HG03045 (cell line): ENCODE data around the gene IL2RA.
A peak's percentile ranks its signal among the peaks of the same experiment; 100 is the strongest.
"Not testable (repeated sequence)": the region's sequence is repeated elsewhere in the genome, so short reads cannot be mapped to it uniquely, and the experiment has no call there.

Source experiments
- ATAC-seq: cut with Tn5 transposase; IDR thresholded peaks from one replicate; pipeline ENCODE4 v1.9.1; 2021; ENCODE audit warnings: mild to moderate bottlenecking, moderate library complexity; ENCODE audit not compliant: unreplicated experiment

The IL2RA gene

GRCh38 chr10:6083523-6084475 is 21.6 kb upstream of the IL2RA start:
- no peak for ATAC-seq

DNA sequence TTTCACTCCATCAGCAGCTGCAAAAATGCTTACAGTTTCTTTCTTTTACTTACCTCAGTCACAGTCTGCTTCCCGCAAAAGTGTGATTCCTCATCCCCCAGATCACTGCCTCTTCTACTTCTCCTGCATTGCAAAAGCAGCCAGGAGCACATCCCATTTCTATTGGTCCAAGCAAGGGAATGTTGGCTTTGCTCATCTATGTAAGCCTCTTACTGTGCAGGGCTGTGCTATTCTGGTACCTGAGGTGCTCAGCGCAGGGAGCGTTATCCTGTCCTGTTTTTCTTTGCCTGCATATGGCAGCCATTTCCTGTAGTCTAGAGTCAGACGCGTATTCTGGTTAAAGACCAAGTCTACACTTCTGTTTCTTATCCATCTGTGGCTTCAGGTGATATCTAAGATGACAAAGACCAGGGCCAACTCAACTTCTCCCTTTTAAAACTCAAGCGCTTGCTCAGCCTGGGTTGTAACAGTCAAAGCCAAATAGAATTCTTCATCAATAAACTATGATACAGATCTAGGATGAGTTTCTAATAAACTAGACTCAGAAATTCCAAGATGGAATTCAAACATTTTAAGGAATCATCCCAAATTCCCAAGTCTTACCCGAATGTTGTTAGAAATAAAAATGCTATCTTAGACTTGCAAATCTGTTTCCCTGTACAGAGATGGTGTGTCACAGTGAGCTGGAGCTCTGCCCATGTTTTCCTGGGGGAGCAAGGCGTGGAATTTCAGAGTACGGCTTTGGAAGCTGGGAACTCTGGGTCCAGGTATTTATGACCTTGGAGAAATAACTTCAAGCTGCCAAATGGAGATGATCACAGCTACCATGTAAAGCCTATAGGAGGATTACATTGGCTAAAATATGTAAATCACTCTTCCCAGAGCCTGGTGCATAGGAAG is 20.6 kb upstream of the IL2RA start:
- no peak for ATAC-seq

GRCh38 chr10:6080417-6080973 is 18.3 kb upstream of the IL2RA start:
- no peak for ATAC-seq

GRCh38 chr10:6079044-6079443 is 16.9 kb upstream of the IL2RA start:
- no peak for ATAC-seq

- ATAC-seq, result no peak
Observed at GRCh38 chr10:6077071-6077675, 15.0 kb upstream of the IL2RA start.

DNA sequence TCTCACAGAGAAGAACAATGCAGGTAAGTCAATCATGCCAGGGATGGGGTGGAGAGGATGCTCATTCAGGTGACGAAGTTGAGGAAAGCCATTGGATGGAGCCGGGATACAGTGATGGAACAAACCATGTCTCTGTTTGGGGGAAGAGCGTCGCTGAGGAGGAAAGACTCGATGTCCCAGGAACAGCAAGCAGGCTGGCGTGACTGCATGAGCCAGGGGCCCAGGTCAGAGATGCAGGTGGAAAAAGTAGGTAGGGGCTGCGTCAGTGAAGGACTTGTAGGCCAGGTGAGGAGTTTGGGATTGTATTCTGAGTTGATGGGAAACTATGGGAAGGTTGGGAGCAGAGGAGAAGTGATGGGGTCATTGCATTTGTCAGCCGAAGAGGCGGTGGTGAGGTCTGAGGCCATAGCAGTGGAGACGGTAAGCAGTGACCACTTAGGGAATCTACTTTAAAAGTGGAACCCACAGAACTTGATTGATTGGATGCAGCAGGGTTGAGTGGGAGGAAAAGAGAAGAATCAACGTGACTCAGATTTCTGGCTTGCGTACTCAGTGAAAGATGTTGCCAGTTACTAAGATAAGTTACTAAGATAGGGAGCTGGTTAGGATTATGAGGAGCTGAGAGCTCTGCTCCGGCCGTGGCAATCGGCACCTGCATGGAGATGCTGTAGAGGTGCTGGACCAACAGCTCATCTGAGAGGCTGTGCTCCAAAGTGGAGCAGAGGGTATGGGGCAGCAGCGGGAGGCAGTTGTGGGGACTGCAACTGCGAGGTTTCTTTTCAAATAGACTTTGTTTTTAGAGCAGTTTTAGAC is 12.5 kb upstream of the IL2RA start:
- no peak for ATAC-seq

- peak; percentile 69 for ATAC-seq
Observed at GRCh38 chr10:6072215-6072934, 10.2 kb upstream of the IL2RA start.

DNA sequence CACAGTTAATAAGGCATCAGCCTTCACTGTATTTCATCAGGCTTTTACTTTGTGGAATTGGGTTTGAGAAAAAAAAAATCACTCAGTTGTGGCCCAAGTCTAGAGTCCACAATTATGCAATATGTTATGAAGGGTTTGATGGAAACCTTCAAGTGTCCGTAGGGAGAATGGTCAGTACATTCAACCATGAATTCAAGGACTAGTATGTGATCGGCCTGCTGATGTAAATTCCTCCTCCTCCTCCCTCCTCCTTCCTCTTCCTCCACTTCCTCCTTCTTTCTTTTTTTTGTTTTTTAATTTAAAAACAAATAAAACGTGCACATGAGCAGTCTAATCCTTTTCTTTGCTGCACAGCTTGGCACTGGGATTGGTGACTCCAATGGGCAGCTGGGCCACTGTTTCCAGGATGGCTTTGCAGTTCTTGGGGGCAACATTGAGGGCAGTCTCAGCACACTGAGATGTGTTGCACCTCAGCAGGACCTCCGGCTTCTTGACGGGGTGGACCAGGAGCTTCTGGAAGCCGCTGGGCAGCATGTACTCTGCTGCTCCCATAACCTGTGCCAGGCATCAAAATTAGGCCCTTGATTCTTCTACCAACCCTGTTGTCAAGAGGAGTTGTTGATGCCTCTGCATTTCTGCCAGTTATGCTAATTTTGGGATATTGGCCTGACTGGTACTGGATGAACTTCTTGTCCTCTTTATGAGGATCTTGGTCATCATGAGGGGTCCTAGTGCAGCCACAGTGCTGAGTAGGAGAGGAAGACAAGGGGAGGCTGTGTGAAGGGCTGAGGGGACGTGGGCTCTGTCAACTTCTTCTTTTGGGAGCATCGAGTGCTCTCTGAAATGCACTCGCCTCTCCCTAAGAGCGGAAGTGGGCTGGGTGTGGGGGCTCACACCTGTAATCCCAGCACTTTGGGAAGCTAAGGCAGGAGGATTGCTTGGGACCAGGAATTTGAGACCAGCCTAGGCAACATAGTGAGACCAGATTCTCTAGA is 9.3 kb upstream of the IL2RA start:
- ATAC-seq, result peak; percentile 2

DNA sequence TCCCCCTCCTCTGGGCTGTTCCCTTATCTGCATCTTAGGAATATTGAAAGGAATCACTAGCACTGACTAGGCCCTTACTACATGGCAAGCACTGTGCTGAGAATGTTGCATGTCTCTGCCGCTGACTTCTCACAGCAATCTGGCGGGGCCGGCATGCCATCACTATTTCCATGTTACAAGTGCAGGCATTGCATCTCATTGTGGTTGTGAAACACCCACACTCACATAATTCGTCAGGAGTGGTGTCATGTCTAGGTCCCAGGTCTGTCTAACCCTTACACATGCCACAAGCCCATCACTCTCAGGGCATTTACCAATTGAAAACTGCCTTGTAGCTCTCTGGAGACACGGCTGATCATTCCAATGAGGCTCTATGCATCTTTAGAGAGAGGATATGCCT is 8.5 kb upstream of the IL2RA start:
- no peak for ATAC-seq

- ATAC-seq, result no peak
Observed at GRCh38 chr10:6069081-6069931, 7.1 kb upstream of the IL2RA start.

GRCh38 chr10:6068422-6068821 is 6.3 kb upstream of the IL2RA start:
- peak; percentile 30 for ATAC-seq

- no peak for ATAC-seq
Observed at GRCh38 chr10:6068006-6068405, 5.8 kb upstream of the IL2RA start.

- ATAC-seq, result no peak
Observed at GRCh38 chr10:6067457-6067856, 5.3 kb upstream of the IL2RA start.

GRCh38 chr10:6065835-6066234 is 3.7 kb upstream of the IL2RA start:
- ATAC-seq, result no peak

DNA sequence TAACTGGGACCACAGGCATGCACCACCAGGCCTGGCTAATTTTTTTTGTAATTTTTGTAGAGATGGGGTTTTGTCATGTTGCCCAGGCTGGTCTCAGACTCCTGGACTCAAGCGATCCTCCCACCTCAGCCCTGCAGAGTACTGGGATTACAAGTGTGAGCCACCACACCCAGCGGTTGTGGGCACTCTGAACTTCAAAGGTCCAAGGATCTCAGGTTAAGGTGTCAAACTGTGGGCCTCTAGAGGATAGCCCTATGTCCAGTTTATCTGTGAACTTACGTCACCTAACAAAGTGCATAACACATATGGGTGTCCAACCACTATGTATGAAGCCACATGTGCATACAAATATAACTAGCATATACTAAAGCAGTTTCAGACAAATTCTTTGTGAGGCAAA is 3.2 kb upstream of the IL2RA start:
- no peak for ATAC-seq

DNA sequence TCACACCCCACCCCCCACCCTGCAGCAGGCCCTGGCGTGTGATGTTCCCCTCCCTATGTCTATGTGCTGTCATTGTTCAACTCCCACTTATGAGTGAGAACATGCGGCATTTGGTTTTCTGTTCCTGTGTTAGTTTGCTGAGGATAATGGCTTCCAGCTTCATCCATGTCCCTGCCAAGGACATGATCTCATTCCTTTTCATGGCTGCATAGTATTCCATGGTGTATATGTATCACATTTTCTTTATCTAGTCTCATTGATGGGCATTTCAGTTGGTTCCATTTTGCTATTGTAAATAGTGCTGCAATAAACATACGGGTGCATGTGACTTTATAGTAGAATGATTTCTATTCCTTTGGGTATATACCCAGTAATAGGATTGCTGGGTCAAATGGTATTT is 2.6 kb upstream of the IL2RA start:
- not testable (repeated sequence) for ATAC-seq

- ATAC-seq, result no peak
Observed at GRCh38 chr10:6064119-6064518, 2.0 kb upstream of the IL2RA start.
